Effector CD8-positive, alpha-beta T cell (primary cell): Measurements from ENCODE around the gene SNED1.

Experiments
- DNase-seq: peaks from one replicate; lab custom pipeline; 2025; lab: John Stamatoyannopoulos, UW

Gene SNED1

DNA sequence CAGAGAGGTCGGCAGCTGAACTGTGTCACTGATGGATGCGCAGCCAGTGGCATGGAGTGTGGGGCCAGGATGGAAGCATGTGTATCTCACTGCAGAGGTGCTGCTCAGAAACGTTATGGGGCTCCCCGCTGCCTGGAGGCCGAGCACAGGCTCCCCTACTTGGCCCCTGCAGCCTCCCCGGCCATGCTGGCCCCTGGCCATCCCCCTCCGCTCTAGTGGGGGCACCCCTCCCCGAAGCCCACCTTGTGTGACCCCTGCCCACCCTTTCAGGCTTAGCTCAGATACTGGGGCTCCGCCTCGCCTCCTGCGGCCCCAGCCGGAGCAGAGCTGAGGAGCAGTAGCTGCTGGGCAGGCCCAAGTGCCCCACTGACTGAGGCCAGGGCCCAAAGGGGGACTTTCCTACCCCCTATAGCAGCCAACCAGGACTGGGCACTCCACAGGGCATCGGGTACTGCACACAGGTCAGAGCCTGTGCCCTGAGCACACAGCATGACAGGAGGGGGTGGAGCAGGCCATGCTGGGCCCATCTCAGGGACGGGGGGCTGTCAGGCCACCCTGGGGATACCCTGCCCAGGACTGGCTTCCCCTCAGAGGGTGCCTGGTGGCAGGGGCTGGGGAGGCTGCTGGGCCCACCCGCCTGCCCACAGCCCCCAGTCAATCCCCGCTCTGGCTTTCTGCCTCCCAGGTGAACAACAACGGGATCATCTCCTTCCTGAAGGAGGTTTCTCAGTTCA, 31.3 kb downstream of the SNED1 start:
- no peak for DNase-seq

DNA sequence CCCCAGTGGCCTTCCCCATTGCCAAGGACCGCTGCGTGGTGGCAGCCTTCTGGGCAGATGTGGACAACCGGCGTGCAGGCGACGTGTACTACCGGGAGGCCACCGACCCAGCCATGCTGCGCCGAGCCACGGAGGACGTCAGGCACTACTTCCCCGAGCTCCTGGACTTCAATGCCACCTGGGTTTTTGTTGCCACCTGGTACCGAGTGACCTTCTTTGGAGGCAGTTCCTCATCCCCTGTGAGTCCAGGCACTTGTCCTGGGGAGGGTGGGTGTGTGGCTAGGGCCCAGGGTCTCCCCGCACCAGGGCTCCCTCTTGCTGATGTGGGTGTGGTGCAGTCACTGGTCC, 31.9 kb downstream of the SNED1 start:
- DNase-seq: no peak

DNA sequence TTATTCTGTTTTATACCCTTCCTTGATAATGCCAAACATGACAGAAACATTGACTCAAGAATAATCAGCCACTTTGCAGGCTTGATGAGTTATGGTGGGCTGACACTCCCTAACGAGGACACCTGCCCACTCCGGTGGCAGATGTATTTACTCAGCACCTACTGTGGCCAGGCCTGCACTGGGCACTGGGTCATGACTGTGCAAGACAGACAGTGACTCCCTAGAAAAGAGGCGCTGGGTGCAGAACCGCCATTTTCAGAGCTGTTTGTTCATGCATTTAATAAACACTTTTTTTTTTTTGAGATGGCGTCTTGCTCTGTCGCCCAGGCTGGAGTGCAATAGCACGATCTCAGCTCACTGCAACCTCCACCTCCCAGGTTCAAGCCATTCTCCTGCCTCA, 32.5 kb downstream of the SNED1 start:
- no peak for DNase-seq

DNA sequence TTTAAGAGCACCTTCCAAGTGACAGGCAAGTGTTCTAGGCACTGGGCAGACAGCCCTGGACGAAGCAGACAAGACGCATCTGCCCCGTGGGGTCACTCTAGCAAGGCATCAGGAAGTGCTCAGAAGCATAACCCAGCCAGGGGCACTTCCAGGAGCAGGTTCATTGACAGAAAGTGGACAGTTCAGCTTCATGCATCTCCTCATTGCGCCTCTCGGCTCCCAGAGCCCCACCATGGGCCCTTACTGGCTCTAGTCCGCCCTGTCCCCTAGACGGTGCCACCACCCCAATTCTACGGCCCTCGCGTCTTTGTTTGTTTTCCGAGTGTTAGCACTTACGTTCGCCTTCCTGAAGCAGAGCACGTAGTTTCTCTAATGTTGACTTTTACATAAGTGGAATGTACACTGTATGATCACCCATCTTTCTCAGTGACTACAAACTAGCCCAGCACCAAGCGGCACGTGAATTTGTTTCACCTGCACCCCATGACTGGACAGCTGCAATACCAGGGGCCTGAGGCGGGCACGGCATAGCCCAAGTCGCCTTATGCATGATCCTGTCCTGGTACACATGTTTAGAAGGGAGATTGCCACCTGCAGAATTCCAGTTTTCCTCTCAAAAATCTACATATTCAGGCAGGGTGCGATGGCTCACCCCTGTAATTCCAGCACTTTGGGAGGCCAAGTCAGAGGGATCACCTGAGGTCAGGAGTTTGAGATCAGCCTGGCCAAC, 33.2 kb downstream of the SNED1 start:
- no peak for DNase-seq

DNA sequence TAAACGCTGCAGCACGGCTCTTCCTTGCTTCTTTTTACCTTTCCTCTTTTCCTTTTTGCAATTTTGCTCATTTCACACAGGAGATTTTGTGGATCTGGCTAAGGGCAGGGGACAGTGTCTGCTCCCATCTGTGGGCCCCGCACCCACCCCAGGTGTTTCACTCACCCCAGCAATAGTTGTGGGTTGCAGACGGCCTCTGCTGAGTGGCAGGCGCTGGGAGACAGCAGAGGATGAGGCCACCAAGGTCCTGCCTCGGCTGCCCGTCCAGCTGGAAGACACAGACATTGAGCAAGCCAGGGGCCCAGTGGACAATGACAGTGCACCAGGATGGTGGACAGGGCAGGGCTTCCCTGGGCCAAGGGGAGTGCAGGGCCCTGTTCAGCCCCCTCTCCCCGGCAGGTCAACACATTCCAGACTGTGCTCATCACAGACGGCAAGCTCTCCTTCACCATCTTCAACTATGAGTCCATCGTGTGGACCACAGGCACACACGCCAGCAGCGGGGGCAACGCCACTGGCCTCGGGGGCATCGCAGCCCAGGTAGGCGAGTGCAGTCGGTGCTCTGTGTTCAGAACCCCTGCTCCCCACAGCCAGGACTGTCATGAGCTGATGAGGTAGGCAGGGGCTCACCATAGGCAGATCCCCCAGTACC, 35.0 kb downstream of the SNED1 start:
- DNase-seq: no peak

DNA sequence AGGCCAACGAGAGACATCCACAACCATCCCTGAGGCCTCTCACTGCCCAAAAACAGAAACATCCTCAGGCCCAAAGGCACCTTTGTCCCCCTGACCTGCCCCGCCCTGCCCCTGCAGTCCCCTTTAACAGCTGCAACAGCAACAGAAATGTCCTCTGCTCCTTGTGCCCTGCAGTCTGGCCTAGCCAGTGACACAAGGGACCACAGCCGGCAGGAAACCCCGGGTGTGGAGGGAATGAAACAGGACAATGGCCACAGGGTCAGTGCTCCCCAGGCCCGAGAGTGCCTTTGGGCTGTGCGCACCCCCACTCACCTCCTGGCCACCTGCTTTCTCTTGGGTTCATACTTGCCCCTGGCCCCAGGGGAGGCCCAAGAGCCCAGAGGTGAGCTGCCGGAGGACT, 35.6 kb downstream of the SNED1 start:
- DNase-seq: no peak

DNA sequence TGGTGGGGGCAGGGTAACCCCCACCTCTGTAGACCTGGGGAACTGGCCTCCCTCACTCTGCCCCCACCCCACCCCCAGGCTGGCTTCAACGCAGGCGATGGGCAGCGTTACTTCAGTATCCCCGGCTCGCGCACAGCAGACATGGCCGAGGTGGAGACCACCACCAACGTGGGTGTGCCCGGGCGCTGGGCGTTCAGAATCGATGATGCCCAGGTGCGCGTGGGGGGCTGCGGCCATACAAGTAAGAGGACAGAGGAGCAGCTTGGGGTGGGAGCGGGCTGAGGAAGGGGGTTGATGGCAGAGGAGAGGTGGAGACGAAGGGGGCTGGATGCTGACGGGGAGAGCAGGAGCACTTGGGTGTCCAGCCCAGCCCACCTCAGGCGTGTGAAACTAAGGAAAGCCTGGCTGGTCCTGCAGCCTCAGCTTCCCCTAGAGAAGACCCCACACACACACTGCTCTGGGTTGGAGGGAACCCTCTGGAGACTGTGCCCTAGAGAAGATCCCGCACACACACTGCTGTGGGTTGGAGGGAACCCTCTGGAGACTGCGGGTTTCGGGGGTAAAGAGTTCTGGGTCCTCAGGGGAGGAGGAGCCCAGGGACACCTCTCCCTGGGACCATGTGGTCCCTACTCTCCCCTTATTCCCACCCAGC, 36.2 kb downstream of the SNED1 start:
- DNase-seq: no peak

DNA sequence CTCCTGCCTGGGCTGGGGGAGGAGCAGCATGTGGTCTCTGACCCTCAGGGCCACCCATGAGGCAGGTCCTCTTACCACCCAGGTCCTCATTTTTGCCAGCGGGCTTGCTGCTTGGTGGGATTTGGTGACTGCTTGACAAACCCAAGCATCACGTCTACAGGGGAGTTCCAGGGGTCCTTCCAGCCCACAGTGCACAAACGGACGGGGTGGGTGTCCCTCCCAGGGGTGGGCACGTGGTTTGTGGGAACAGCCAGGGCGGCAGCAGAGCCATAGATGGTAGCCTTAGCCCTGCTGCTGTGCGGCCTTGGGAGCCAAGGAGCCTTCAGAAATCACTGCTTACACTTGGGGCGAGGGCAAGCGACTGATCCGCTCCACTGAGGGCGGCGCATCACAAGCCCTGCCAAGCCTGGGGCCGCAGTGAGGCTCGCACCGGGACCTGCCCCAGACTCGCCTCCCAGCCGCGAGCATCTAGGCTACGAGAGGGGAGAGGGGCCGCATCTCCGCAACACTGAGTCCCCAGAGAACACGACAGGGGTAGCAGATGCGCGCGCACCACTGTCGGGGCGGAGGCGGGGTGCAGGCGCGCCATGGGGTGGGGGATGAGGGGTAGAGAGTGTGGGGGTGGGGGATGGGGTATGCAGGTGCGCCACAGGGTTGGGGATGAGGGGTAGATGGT, 36.9 kb downstream of the SNED1 start:
- peak; percentile 74 for DNase-seq

DNA sequence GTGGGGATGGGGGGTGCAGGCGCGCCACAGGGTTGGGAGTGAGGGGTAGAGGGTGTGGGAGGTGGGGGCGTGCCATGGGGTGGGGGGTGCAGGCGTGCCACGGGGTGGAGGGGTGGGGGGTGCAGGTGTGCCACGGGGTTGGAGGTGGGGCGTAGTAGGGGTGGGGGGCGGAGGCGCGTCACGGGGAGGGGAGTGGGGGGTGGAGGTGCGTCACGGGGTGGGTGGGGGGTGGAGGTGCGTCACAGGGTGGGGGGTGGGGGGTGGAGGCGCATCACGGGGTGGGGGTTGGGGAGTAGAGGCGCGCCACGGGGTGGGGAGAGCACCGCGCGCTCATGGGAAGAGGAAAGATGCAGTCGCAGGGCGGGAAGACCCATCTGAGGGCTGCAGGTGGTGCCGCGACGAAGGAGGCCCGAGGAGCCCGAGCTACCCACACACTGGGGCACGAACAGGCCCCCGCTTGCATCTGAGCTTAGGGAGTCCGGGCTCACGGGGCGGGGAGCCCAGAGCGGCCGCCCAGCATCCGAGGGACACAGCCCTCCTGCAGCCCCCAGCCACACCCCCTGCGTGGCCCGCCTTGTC, 37.5 kb downstream of the SNED1 start:
- peak; percentile 74 for DNase-seq

DNA sequence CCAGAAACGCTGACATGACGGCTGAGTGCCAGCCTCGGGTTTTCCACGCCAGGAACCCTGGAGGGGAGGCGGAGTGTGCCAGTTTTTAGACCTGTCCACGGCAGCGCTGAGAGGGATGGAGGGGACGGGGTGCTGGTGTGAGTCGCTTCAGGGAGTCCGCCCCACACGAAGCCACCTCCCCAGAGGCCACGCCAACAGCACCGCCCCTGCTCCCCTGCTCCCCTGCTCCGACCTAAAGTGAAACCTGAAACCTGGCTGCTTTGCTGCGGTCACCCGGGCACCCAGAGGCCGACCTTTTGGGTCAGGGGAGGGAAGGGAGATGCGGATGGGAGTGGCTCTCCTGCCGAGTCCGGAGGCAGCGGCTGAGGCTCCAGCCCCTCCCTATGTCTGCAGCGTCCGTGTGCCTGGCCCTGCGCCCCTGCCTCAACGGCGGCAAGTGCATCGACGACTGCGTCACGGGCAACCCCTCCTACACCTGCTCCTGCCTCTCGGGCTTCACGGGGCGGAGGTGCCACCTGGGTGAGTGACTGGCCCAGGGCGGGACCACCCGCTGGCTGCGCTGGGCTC, 38.1 kb downstream of the SNED1 start:
- DNase-seq: peak; percentile 60

DNA sequence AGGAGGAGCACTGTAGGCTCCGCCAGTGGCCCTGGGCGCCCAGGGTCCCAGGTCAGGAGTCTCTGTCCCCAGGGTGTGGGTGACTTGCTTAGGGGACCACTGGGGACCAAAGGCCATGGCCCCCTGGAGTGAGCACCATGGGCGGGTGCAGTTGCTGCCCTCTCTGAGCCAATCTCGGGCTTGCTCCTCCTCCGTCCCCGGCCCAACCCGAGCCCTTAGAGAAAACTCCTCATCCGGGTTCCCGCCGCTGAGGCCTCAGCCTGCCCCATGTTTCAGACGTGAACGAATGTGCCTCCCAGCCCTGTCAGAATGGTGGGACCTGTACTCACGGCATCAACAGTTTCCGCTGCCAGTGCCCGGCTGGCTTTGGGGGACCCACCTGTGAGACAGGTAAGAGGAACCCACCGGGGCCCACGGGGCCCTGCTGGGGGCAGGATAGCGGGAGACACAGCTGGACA, 38.6 kb downstream of the SNED1 start:
- DNase-seq: no peak

DNA sequence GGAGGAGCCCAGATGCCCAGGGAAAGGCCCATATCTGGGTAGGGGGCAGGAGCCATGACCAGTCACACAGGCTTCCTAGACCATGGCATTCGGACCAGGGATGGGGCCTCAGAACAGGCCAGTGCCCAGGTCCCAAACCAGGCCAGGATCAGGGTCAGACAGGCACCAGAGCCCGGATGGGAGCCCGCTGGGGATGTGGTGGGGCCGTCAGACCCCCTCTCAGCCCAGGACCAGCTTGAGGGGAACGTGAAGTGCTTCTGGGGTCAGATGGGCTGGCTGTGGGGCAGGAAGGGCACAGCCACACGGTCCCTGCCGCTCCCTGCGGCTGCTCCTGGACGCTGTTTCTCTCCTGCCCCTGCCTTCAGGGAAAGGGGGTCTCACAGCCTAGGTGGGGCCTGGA, 39.1 kb downstream of the SNED1 start:
- DNase-seq: no peak

DNA sequence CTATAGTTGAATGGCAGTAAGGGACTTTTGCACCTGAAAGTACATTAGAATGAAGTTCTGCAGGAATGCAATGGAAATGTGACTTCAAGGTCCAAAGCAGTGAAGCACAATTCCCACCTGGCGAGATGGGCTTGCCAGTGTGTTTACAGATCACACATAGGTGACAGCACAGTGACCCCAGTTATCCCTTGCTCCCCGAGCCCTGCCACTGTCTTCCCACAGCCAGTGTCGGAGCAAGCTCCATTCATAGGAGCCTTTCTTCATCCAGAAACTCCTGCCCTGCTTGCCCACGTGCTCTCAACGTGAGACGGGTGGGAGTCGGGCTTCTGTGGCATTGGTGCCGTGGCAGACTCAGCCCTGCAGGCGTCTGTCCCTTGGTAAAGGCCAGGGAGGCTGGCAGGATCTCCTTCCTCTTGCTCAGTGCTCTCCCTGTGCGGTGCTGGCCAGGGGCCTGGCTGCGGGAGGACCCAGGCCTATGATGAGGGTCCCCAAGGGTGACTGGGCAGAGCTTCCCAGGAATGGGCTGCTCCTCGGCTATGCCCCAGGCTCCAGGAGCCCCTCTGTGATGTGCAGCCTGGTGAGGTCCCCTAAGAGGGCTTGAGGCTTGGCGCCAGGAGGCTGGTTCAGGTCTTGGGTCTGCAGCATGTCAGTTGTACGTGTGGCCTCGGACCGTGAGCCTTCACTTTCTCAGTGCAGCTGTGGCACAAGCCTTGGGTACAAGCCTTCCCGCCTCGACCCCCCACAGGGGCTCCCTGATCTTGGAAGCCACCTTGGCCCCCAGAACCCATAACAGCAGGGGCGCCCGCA, 40.2 kb downstream of the SNED1 start:
- no peak for DNase-seq

DNA sequence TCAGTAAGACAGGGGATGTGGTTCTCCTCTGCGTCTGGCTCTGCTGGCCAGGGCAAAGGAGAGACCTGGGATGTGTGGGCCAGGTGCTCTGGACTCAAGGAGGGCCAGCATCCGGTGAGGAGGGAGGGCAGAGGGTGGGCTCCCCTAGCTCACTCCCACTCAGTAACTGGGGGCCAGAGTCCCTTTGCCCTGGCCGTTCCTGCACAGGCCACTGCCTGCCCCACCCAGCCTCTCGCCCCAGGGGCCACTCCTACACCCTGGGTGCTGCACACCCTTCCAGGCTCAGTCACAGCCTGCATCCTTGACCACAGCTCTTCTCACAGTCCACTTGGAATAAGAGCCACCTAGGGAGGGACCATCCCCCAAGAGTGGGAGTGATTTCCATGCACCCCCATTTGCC, 41.0 kb downstream of the SNED1 start:
- no peak for DNase-seq

DNA sequence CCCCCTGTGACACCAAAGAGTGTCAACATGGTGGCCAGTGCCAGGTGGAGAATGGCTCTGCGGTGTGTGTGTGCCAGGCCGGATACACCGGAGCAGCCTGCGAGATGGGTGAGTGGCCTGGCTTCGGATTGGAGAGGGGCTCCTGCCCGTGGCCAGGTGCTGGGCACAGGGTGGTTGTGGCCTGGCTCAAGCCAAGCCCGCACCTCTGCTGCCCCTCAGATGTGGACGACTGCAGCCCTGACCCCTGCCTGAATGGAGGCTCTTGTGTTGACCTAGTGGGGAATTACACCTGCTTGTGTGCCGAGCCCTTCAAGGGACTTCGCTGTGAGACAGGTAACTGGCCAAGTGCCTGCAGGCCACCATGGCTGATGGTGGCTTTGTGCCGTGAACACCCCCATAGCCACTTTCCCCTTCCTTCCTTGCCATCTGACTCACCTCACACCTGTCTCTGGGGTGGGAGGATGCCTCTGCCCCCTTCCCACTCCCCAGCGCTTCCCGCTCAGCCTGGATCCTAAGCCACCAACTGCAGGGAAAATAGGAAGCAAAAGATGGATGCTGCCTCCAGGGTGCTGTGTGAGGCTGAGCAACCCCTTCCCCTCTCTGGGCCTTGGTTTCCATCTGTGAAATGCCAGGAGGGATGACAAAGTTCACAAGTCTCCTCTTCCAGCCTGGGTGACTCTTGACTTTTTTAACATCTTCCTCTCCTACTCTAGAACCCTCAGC, 41.8 kb downstream of the SNED1 start:
- DNase-seq: no peak

DNA sequence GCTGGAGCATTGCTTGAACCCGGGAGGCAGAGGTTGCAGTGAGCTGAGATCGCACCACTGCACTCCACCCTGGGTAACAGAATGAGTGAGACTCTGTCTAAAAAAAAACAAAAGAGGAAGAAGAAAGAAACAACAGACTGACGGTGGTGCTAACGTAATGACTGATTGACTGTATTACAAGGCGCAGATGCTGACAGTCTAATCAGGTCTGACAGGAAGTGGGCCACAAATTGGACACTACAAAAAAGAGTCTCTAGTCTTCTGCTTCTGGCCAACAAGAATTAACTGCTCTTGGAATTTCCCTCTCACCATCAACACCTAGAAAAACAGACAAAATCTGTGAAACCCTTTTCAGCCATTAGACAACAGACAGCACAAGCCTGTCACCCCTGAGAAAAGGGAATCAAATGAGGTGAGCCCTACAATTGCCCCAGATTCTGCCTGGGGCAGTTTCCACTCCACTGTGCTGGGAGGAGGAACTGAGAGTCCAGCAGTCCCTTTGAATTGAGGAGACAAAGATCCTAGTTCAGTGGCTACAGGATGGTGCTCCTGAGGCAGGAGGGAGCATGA, 43.3 kb downstream of the SNED1 start:
- DNase-seq: no peak

DNA sequence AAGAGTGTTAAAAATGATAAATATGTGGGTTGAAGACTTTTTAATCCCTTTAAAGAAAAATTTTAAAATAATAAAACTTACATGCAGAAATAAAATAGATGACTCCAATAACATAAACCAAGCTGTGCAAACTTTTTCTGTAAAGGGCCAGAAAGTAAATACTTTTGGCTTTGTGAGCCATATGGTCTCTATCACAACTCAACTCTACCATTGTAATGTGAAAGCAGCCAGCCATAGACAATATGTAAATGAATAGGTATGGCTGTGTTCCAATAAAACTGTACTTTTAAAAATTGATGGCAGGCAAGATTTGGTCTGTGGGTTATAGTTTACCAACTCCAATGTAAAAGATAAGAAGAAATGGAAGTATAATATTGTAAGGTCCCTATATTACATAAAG, 45.2 kb downstream of the SNED1 start:
- no peak for DNase-seq

DNA sequence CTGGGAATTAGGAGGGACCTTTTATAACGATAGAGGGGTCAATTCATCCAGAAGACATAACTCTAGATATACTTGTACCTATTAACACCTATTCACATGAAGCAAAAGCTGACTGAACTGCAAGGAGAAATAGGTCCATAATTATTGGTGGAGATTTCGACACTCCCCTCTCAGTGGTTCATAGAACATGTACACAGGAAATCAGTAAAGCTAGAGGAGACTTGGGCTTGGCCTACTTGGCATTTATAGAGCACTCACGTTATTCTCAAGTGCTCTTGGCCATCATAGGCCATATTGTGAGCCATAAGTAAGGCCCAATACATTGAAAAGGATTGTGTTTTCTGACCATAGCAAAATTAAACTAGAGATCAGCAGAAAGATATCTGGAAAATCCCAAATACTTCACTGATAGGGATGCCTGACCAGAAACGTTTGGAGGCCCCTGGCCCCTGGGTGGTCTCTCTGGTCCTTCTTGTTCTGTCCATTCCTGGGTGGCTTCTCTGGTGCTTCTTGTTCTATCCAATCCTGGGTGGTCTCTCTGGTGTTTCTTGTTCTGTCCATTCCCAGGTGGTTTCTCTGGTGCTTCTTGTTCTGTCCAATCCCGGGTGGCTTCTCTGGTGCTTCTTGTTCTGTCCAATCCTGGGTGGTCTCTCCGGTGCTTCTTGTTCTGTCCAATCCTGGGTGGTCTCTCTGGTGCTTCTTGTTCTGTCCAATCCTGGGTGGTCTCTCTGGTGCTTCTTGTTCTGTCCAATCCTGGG, 49.0 kb downstream of the SNED1 start:
- DNase-seq: no peak
